NCI-H460 (cell line): ENCODE measurements around the gene RAD51B. TPM values are rescaled to one million over a fixed set of nuclear protein-coding genes. Genes with fewer than 3 reads are reported as not detected.
"Not testable (repeated sequence)": the region's sequence is repeated elsewhere in the genome, so short reads cannot be mapped to it uniquely, and the experiment has no call there.

Experiments used
- DNase-seq: peaks from one replicate; pipeline ENCODE4 v3.0.0-alpha.2; 2016; ENCODE audit warnings: low read depth; ENCODE audit errors: extremely low read depth
- total RNA-seq: library from RNA; depleted of rRNA; stranded (reverse); fragments of >200 nt; shearing (Covaris generic); gene quantifications from 2 replicates; pipeline ENCODE4 v1.2.3, GENCODE V29; 2014

The RAD51B gene
- total RNA-seq, 1 experiment from 2014 or later = 13.4 TPM

- no peak for DNase-seq
Measured at GRCh38 chr14:68051146-68051545, 231.6 kb downstream of the RAD51B start.

- DNase-seq = no peak
Measured at GRCh38 chr14:68060198-68060597, 240.6 kb downstream of the RAD51B start.

- DNase-seq = no peak
Measured at GRCh38 chr14:68062651-68063050, 243.1 kb downstream of the RAD51B start.

- DNase-seq = no peak
Measured at GRCh38 chr14:68065322-68065721, 245.7 kb downstream of the RAD51B start.

- DNase-seq = no peak
Measured at GRCh38 chr14:68074765-68075381, 255.3 kb downstream of the RAD51B start.

GRCh38 chr14:68075382-68076029, 255.9 kb downstream of the RAD51B start:
- no peak for DNase-seq

GRCh38 chr14:68076451-68076850, 256.9 kb downstream of the RAD51B start:
- no peak for DNase-seq

GRCh38 chr14:68079941-68080697, 260.5 kb downstream of the RAD51B start:
- no peak for DNase-seq

GRCh38 chr14:68081489-68081888, 261.9 kb downstream of the RAD51B start:
- no peak for DNase-seq

GRCh38 chr14:68082698-68083291, 263.2 kb downstream of the RAD51B start:
- no peak for DNase-seq

GRCh38 chr14:68084256-68084655, 264.7 kb downstream of the RAD51B start:
- peak; percentile 7 for DNase-seq

- no peak for DNase-seq
Measured at GRCh38 chr14:68085742-68086141, 266.2 kb downstream of the RAD51B start.

- DNase-seq = no peak
Measured at GRCh38 chr14:68088451-68088854, 268.9 kb downstream of the RAD51B start.

- no peak for DNase-seq
Measured at GRCh38 chr14:68089146-68089731, 269.7 kb downstream of the RAD51B start.

GRCh38 chr14:68094158-68094557, 274.6 kb downstream of the RAD51B start:
- no peak for DNase-seq

- DNase-seq = no peak
Measured at GRCh38 chr14:68094752-68095151, 275.2 kb downstream of the RAD51B start.

GRCh38 chr14:68097727-68098126, 278.1 kb downstream of the RAD51B start:
- DNase-seq = no peak

- DNase-seq = no peak
Measured at GRCh38 chr14:68098834-68099233, 279.3 kb downstream of the RAD51B start.

GRCh38 chr14:68099495-68100045, 280.0 kb downstream of the RAD51B start:
- no peak for DNase-seq

GRCh38 chr14:68101715-68102301, 282.2 kb downstream of the RAD51B start:
- not testable (repeated sequence) for DNase-seq
